ENCODE measurements around the gene CALD1.

CALD1 gene

GRCh38 chr7:134931487-134931886 is 152.1 kb downstream of the CALD1 start:
- no peak for TF ChIP-seq CTCF (IDR thresholded peaks at IDR 0.05)

GRCh38 chr7:134932707-134933370 is 153.4 kb downstream of the CALD1 start:
- TF ChIP-seq CTCF (IDR thresholded peaks at IDR 0.05) = no peak

- TF ChIP-seq CTCF (IDR thresholded peaks at IDR 0.05) = no peak
Measured at GRCh38 chr7:134933460-134934068, 154.1 kb downstream of the CALD1 start.

- no peak for TF ChIP-seq CTCF (IDR thresholded peaks at IDR 0.05)
Measured at GRCh38 chr7:134935701-134936100, 156.3 kb downstream of the CALD1 start.

GRCh38 chr7:134936893-134937510 is 157.6 kb downstream of the CALD1 start:
- no peak for TF ChIP-seq CTCF (IDR thresholded peaks at IDR 0.05)

GRCh38 chr7:134938141-134938540 is 158.7 kb downstream of the CALD1 start:
- no peak for TF ChIP-seq CTCF (IDR thresholded peaks at IDR 0.05)

- no peak for TF ChIP-seq CTCF (IDR thresholded peaks at IDR 0.05)
Measured at GRCh38 chr7:134939136-134939535, 159.7 kb downstream of the CALD1 start.

All from LNCAP (cell line).